Measurements from ENCODE around the gene ANXA5. TPM values are rescaled to one million over a fixed set of nuclear protein-coding genes. Genes with fewer than 3 reads are reported as not detected.

ANXA5 gene
- total RNA-seq, 2 experiments from 2014 or later: 50.8 to 55.9 TPM

DNA sequence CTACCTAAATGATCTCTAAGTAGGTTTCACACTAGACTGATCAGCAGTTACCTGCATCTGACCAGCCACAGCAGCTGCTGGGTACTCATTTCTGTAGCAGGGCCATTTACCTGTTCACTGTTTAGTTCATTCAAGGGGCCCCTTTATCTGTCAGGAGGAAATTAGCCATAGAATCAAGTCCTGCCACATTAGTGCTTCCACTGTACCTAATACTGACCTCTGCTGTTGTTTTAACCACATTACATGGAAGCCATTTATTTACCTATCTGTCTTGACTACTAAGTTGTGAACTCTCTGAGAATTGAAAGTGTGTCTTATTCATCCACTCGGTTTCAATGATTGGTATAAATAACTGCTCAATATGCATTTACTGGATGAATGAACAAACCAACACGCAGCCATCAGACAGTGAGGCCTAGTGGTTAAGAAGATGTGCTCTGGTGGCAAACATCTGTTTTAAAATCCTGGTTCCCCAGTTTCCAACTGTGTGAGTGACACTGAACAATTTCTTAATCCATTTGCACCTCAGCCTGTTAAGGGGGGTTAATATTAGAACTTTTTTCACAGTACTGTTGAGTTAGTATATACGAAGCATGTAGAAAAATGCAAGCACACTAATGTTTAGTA is 30.0 kb upstream of the ANXA5 start:
- intact Hi-C loops (cut with DNase I, micrococcal nuclease): loop anchor here (2.0 to 5.0 kb wide), 6 partner anchors 354 to 1654 kb away; no protein-coding TSS in a partner anchor
- no peak overlapping the region for H3K27ac Mint-ChIP-seq
- Histone ChIP-seq H3K4me3 (ENCODE audit: low read length) (no peak overlapping the region), H3K27ac (ENCODE audit: low read depth in 1 of 2, low read length in 2 of 2) (no peak overlapping the region), H3K27me3 (ENCODE audit: control insufficient read depth in 1 of 2, insufficient read depth in 2 of 2, low read length in 2 of 2) (no peaks in the 10 kb centered on the region), H3K36me3 (ENCODE audit: insufficient read depth, low read length) (no peaks in the 10 kb centered on the region), H3K9me3 (ENCODE audit: control insufficient read depth in 1 of 2, insufficient read depth in 1 of 2, low read length in 2 of 2) (no peaks in the 10 kb centered on the region), H3K4me1 (ENCODE audit: insufficient read depth, low read length) (no peaks in the 10 kb centered on the region)
- no peaks in the 10 kb centered on the region for H3K9me3 Mint-ChIP-seq
- H3K27me3 Mint-ChIP-seq: no peaks in the 10 kb centered on the region
- no peaks in the 10 kb centered on the region for H3K36me3 Mint-ChIP-seq (ENCODE audit: low read depth)
- ChIA-PET CTCF (no interaction called here), POLR2A (no interaction called here)
- H3K4me3 Mint-ChIP-seq: no peak overlapping the region
- TF ChIP-seq, protein P1, sequence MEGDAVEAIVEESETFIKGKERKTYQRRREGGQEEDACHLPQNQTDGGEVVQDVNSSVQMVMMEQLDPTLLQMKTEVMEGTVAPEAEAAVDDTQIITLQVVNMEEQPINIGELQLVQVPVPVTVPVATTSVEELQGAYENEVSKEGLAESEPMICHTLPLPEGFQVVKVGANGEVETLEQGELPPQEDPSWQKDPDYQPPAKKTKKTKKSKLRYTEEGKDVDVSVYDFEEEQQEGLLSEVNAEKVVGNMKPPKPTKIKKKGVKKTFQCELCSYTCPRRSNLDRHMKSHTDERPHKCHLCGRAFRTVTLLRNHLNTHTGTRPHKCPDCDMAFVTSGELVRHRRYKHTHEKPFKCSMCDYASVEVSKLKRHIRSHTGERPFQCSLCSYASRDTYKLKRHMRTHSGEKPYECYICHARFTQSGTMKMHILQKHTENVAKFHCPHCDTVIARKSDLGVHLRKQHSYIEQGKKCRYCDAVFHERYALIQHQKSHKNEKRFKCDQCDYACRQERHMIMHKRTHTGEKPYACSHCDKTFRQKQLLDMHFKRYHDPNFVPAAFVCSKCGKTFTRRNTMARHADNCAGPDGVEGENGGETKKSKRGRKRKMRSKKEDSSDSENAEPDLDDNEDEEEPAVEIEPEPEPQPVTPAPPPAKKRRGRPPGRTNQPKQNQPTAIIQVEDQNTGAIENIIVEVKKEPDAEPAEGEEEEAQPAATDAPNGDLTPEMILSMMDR (IDR thresholded peaks at IDR 0.05): peak; percentile 69
- ATAC-seq (ENCODE audit: poor library complexity) (peak; percentile 85), DNase-seq (peak in 3 of 14 experiments; percentile 66 to 68 (median 67))
- H3K4me1 Mint-ChIP-seq (ENCODE audit: low read depth): no peaks in the 10 kb centered on the region

DNA sequence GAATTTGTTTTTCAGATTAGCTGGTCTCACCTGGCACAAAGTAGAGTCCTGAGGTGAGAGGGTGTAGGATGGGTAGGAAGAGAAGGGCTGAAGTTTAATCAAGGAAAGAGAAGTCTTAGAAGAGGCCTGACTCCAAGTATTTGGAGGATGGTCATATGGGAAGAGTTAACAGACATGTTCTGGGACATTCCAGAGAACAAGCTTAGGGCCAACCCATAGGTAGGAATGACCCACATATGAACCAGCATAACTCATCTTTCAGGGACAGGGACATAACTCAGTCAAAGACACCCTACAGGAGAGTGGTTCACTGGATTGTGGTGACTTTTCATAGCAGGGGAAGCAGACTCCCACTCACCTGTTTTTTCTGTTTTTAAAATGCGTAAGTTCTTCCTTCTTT is 27.9 kb upstream of the ANXA5 start:
- Histone ChIP-seq H3K4me1 (ENCODE audit: insufficient read depth, low read length) (no peaks in the 10 kb centered on the region), H3K36me3 (ENCODE audit: insufficient read depth, low read length) (no peaks in the 10 kb centered on the region), H3K9me3 (ENCODE audit: control insufficient read depth in 1 of 2, insufficient read depth in 1 of 2, low read length in 2 of 2) (no peaks in the 10 kb centered on the region), H3K27ac (ENCODE audit: low read depth in 1 of 2, low read length in 2 of 2) (no peak overlapping the region), H3K27me3 (ENCODE audit: control insufficient read depth in 1 of 2, insufficient read depth in 2 of 2, low read length in 2 of 2) (no peaks in the 10 kb centered on the region), H3K4me3 (ENCODE audit: low read length) (no peak overlapping the region)
- Mint-ChIP-seq H3K27ac (no peak overlapping the region), H3K27me3 (no peaks in the 10 kb centered on the region), H3K4me1 (ENCODE audit: low read depth) (no peaks in the 10 kb centered on the region), H3K4me3 (no peak overlapping the region), H3K9me3 (no peaks in the 10 kb centered on the region), H3K36me3 (ENCODE audit: low read depth) (no peaks in the 10 kb centered on the region)
- TF ChIP-seq, protein P1 (IDR thresholded peaks at IDR 0.05): no peak
- CTCF ChIA-PET: interaction anchor here (1.1 to 2.1 kb wide), 2 partner anchors 18 to 28 kb away, joined by 3 to 6 read pairs; partner anchors contain the start of gene ANXA5
- ATAC-seq (ENCODE audit: poor library complexity) (no peak), DNase-seq (no peak)
- intact Hi-C loops (cut with DNase I, micrococcal nuclease): loop anchor here (5.0 kb wide), 3 partner anchors 352 to 1652 kb away; no protein-coding TSS in a partner anchor
- POLR2A ChIA-PET: no interaction called here

- CTCF ChIA-PET: no interaction called here
- POLR2A ChIA-PET: no interaction called here
- no peak overlapping the region for H3K27ac Mint-ChIP-seq
- TF ChIP-seq, protein P1 (IDR thresholded peaks at IDR 0.05): no peak
- H3K9me3 Mint-ChIP-seq: no peaks in the 10 kb centered on the region
- intact Hi-C loops (cut with DNase I, micrococcal nuclease): no loop called here
- ATAC-seq (ENCODE audit: poor library complexity) (no peak), DNase-seq (no peak)
- Histone ChIP-seq H3K27ac (ENCODE audit: low read depth in 1 of 2, low read length in 2 of 2) (no peak overlapping the region), H3K4me3 (ENCODE audit: low read length) (no peak overlapping the region), H3K27me3 (ENCODE audit: control insufficient read depth in 1 of 2, insufficient read depth in 2 of 2, low read length in 2 of 2) (peaks cover 0 to under 1% of the 10 kb centered on the region in 2 experiments), H3K9me3 (ENCODE audit: control insufficient read depth in 1 of 2, insufficient read depth in 1 of 2, low read length in 2 of 2) (no peaks in the 10 kb centered on the region), H3K4me1 (ENCODE audit: insufficient read depth, low read length) (no peaks in the 10 kb centered on the region), H3K36me3 (ENCODE audit: insufficient read depth, low read length) (no peaks in the 10 kb centered on the region)
- H3K27me3 Mint-ChIP-seq: peaks cover 4% of the 10 kb centered on the region
- H3K4me3 Mint-ChIP-seq: no peak overlapping the region
- H3K36me3 Mint-ChIP-seq (ENCODE audit: low read depth): no peaks in the 10 kb centered on the region
- no peaks in the 10 kb centered on the region for H3K4me1 Mint-ChIP-seq (ENCODE audit: low read depth)
These were observed 24.9 kb upstream of the ANXA5 start for GRCh38 chr4:121721700-121722099.

Data from CD4-positive, alpha-beta T cell (primary cell).